Liver (tissue), 9 donors: ENCODE data around the gene FIS1. TPM values are rescaled to one million over a fixed set of nuclear protein-coding genes. Genes with fewer than 3 reads are reported as not detected.

ENCODE experiments used
- DNase-seq: peaks from one replicate; pipeline ENCODE4 v3.0.0-alpha.2; 2017; ENCODE audit warnings: low spot score
- H3K27ac ChIP-seq, 2 donors: one replicate each; pipeline ENCODE4 v1.7.0; 2013; ENCODE audit warnings: inconsistent platforms in 2 of 2, low read length in 2 of 2, control low read depth in 1 of 2, low read depth in 1 of 2, mild to moderate bottlenecking in 1 of 2
- H3K27me3 ChIP-seq, 4 donors: one replicate each; pipeline versions ENCODE4 v1.6.1 to v1.7.0; 2013; ENCODE audit warnings: low read length in 3 of 4, inconsistent platforms in 1 of 4, mild to moderate bottlenecking in 1 of 4, moderate library complexity in 1 of 4; ENCODE audit not compliant: control insufficient read depth in 4 of 4, insufficient read depth in 4 of 4
- H3K36me3 ChIP-seq, 4 donors: one replicate each; pipeline versions ENCODE4 v1.6.1 to v1.7.0; 2013; ENCODE audit warnings: low read length in 3 of 4, mild to moderate bottlenecking in 3 of 4, low read depth in 1 of 4, moderate library complexity in 1 of 4; ENCODE audit not compliant: control insufficient read depth in 4 of 4, insufficient read depth in 3 of 4
- H3K4me1 ChIP-seq, 4 donors: one replicate each; pipeline versions ENCODE4 v1.6.1 to v1.7.0; 2013; ENCODE audit warnings: low read length in 3 of 4, mild to moderate bottlenecking in 3 of 4, moderate library complexity in 1 of 4; ENCODE audit not compliant: control insufficient read depth in 4 of 4, insufficient read depth in 4 of 4
- H3K4me3 ChIP-seq, 3 donors: one replicate each; pipeline versions ENCODE4 v1.6.1 to v1.7.0; 2013; ENCODE audit warnings: low read length in 3 of 3, control low read depth in 1 of 3, low read depth in 1 of 3, mild to moderate bottlenecking in 1 of 3
- H3K9ac ChIP-seq, 2 donors: one replicate each; pipeline ENCODE4 v1.7.0; 2013; ENCODE audit warnings: low read length in 2 of 2, mild to moderate bottlenecking in 2 of 2, moderate library complexity in 2 of 2, control low read depth in 1 of 2, low read depth in 1 of 2
- H3K9me3 ChIP-seq, 4 donors: one replicate each; pipeline versions ENCODE4 v1.6.1 to v1.7.0; 2013; ENCODE audit warnings: low read length in 3 of 4; ENCODE audit not compliant: control insufficient read depth in 4 of 4
- EGR1 ChIP-seq, 2 donors: IDR thresholded peaks; 2 replicates each; pipeline ENCODE4 v1.6.1; 2016 to 2018; ENCODE audit warnings: antibody characterized with exemption in 2 of 2, low read depth in 2 of 2
- FOXA1 ChIP-seq: IDR thresholded peaks from 2 replicates; pipeline ENCODE4 v1.6.1; 2016; ENCODE audit warnings: antibody characterized with exemption
- FOXA2 ChIP-seq: IDR thresholded peaks from 2 replicates; pipeline ENCODE4 v1.6.1; 2016; ENCODE audit warnings: antibody characterized with exemption
- GABPA ChIP-seq, 2 donors: IDR thresholded peaks in 1 of 2; conservative IDR thresholded peaks in 1 of 2; 2 replicates each; pipeline ENCODE4 v1.6.1; 2016; ENCODE audit warnings: antibody characterized with exemption in 2 of 2, mild to moderate bottlenecking in 1 of 2, moderate library complexity in 1 of 2
- HNF4A ChIP-seq, 2 donors: conservative IDR thresholded peaks; 2 replicates each; pipeline ENCODE4 v1.6.1; 2016; ENCODE audit warnings: antibody characterized with exemption in 2 of 2, mild to moderate bottlenecking in 2 of 2
- HNF4G ChIP-seq: IDR thresholded peaks from 2 replicates; pipeline ENCODE4 v1.6.1; 2016; ENCODE audit warnings: antibody characterized with exemption
- JUND ChIP-seq, 2 donors: IDR thresholded peaks; 2 replicates each; pipeline ENCODE4 v1.6.1; 2016; ENCODE audit warnings: antibody characterized with exemption in 2 of 2
- NR2F2 ChIP-seq: IDR thresholded peaks from 2 replicates; pipeline ENCODE4 v1.6.1; 2016; ENCODE audit warnings: antibody characterized with exemption
- RAD21 ChIP-seq, 2 donors: IDR thresholded peaks; 2 replicates each; pipeline ENCODE4 v1.6.1; 2016; ENCODE audit warnings: antibody characterized with exemption in 2 of 2, mild to moderate bottlenecking in 2 of 2
- RXRA ChIP-seq, 2 donors: IDR thresholded peaks; 2 replicates each; pipeline ENCODE4 v1.6.1; 2017 to 2018; ENCODE audit warnings: antibody characterized with exemption in 2 of 2, mild to moderate bottlenecking in 1 of 2
- SP1 ChIP-seq: IDR thresholded peaks from 2 replicates; pipeline ENCODE4 v1.6.1; 2018; ENCODE audit warnings: antibody characterized with exemption, mild to moderate bottlenecking
- TAF1 ChIP-seq: conservative IDR thresholded peaks from 2 replicates; pipeline ENCODE4 v1.6.1; 2016; ENCODE audit warnings: antibody characterized with exemption, mild to moderate bottlenecking
- YY1 ChIP-seq: IDR thresholded peaks from 2 replicates; pipeline ENCODE4 v1.6.1; 2016; ENCODE audit warnings: antibody characterized with exemption, mild to moderate bottlenecking
- WGBS: extraction: QIAGEN DNeasy Blood & Tissue Kit; methylation state at CpG from one replicate; pipeline ENCODE4 v1.1.7; 2013; 5-methylcytosine and 5-hydroxymethylcytosine counted together
- polyA plus RNA-seq, 2 donors: library from polyadenylated mRNA; stranded (reverse) in 1 of 2; unstranded in 1 of 2; fragments of 200-250 nt in 1 of 2; fragments of >200 nt in 1 of 2; fragmentation: Nextera tagmentation in 1 of 2; extraction: Ambion mirVana in 1 of 2; gene quantifications; one replicate each; pipeline versions ENCODE4 v1.2.1 to v1.2.3, GENCODE V29; 2013 to 2015
- total RNA-seq, 2 donors: library from RNA; depleted of rRNA; stranded (reverse); fragments of >200 nt; gene quantifications; one replicate each; pipeline ENCODE4 v1.2.3, GENCODE V29; 2014
- TF ChIP-seq, protein P1 (sequence below): IDR thresholded peaks from 2 replicates; pipeline ENCODE4 v1.6.1; 2016; ENCODE audit warnings: antibody characterized with exemption
- TF ChIP-seq, protein P2 (sequence below): fragments of 150-350 bp; IDR thresholded peaks from 2 replicates; pipeline ENCODE4 v1.5.1; 2017; ENCODE audit warnings: improper control_type of control experiment, low read depth, low read length; ENCODE audit not compliant: missing input control
- donor health status: healthy.
- donor health status: healthy.
- donor health status: healthy.
- donor health status: healthy.
- donor health status: healthy.

Gene FIS1
- total and polyA plus RNA-seq, 4 donors, result 112 to 192 (median 155) TPM

DNA sequence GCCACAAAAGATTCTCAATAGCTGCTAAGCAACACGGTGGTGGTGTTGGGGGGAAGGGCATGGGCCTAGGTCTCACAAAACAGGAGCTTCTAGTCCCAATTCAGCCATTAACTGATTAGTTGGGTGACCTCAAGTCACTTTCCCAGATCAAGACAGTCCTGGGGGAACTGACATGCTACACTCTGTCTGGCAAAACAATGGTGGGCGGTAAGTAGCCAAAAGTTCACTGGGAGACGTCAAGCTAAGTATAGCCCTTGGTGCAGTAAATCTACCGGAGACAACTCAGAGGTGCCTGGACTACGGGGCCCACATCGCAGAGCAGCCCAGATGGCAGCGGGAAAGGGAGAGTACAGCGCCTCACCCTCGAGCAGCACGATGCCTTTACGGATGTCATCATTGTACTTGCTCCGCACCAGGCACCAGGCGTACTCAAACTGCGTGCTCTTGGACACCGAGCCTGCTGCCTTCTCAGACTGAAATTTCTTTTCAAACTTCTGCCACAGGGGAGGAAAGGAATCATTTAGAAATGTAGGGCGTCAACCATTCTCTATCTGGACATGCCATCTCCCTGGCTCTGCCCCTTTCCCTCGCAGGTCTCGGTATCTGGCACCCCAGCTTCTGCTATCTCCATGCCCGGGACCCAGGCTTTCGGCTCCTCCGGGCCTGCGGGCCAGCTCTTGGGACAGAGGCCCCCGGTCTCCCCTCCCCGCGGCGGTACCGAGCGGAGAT lies 1.1 kb downstream of the FIS1 start:
- TF ChIP-seq, protein P1, sequence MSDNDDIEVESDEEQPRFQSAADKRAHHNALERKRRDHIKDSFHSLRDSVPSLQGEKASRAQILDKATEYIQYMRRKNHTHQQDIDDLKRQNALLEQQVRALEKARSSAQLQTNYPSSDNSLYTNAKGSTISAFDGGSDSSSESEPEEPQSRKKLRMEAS, result no peak
- TF ChIP-seq NR2F2 (no peak), RAD21 (IDR thresholded peaks at IDR 0.05) (peak; percentile 80 to 84), RXRA (IDR thresholded peaks at IDR 0.05) (no peak), TAF1 (no peak), YY1 (no peak), JUND (IDR thresholded peaks at IDR 0.05) (no peak), EGR1 (IDR thresholded peaks at IDR 0.05; ENCODE audit: low read depth in 2 of 2) (no peak)
- peak; percentile 89 for DNase-seq
- Histone ChIP-seq H3K9ac (peak overlapping the region; percentile 74 to 96), H3K4me1 (peaks cover 6 to 35% (median 19%) of the 10 kb centered on the region in 4 donors), H3K9me3 (no peaks in the 10 kb centered on the region), H3K27me3 (no peaks in the 10 kb centered on the region), H3K4me3 (peak overlapping the region; percentile 76 to 95 (median 82)), H3K27ac (peak overlapping the region; percentile 98 to 99), H3K36me3 (peaks cover 0 to 8% (median 6%) of the 10 kb centered on the region in 4 donors)
- 16% methylated on average over 28 of the region's 28 CpGs for WGBS

DNA sequence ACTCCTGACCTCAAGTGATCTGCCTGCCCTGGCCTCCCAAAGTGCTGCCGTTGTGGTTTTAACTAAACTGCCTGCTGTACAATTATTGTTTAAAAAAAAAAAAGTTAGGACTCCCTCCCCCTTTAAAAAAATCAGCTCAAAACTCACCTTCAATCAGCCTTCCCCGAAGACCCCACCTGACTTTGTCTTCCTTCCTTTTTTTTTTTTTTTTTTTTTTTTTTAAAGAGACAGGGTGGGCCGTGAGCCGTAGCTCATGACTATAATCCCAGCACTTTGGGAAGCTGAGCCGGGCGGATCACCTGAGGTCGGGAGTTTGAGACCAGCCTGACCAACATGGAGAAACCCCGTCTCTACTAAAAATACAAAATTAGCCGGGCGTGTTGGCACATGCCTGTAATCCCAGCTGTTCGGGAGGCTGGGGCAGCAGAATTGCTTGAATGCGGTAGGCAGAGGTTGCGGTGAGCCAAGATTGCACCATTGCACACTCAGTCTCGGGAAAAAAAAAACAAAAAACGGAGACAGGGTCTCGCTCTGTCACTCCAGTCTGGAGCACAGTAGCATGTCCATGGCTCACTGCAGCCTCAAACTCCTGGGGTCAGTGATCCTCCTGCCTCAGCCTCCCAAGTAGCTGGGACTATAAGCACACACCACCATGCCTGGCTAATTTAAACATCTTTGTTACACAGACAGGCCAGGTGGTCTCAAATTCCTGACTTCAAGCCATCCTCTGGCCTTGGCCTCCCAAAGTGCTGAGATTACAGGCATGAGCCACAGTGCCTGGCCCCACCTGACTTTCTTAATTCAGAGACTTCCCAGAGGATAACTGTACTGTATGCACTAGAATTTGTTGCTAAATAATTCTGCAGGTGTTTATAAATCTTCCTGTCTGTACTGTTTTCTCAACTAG lies 3.2 kb downstream of the FIS1 start:
- H3K4me1 ChIP-seq, result peaks cover 11 to 54% (median 37%) of the 10 kb centered on the region in 4 donors
- no peak overlapping the region for H3K27ac ChIP-seq
- TF ChIP-seq, protein P2, sequence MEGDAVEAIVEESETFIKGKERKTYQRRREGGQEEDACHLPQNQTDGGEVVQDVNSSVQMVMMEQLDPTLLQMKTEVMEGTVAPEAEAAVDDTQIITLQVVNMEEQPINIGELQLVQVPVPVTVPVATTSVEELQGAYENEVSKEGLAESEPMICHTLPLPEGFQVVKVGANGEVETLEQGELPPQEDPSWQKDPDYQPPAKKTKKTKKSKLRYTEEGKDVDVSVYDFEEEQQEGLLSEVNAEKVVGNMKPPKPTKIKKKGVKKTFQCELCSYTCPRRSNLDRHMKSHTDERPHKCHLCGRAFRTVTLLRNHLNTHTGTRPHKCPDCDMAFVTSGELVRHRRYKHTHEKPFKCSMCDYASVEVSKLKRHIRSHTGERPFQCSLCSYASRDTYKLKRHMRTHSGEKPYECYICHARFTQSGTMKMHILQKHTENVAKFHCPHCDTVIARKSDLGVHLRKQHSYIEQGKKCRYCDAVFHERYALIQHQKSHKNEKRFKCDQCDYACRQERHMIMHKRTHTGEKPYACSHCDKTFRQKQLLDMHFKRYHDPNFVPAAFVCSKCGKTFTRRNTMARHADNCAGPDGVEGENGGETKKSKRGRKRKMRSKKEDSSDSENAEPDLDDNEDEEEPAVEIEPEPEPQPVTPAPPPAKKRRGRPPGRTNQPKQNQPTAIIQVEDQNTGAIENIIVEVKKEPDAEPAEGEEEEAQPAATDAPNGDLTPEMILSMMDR, result no peak
- TF ChIP-seq RXRA (IDR thresholded peaks at IDR 0.05), result no peak
- TF ChIP-seq FOXA1, result no peak
- TF ChIP-seq HNF4G, result no peak
- TF ChIP-seq GABPA (IDR thresholded peaks at IDR 0.05 in 1 of 2, conservative IDR thresholded peaks at IDR 0.05 in 1 of 2), result no peak
- TF ChIP-seq HNF4A (conservative IDR thresholded peaks at IDR 0.05), result no peak
- no peak for TF ChIP-seq SP1
- TF ChIP-seq RAD21 (IDR thresholded peaks at IDR 0.05), result no peak
- no peak for TF ChIP-seq TAF1
- TF ChIP-seq, protein P1, result no peak
- no peak for TF ChIP-seq FOXA2
- TF ChIP-seq NR2F2, result no peak
- peaks cover 0 to 6% (median 4%) of the 10 kb centered on the region in 4 donors for H3K36me3 ChIP-seq
- no peak overlapping the region for H3K4me3 ChIP-seq
- no peak for DNase-seq
- WGBS, result 86% methylated on average over 16 of the region's 16 CpGs
- H3K9me3 ChIP-seq, result no peaks in the 10 kb centered on the region
- no peaks in the 10 kb centered on the region for H3K27me3 ChIP-seq
- no peak overlapping the region for H3K9ac ChIP-seq
